NCI-H1092 treated with DMSO at 0.1 percent for 48 hours (cell line): ENCODE measurements around the gene DNASE2.

Experiments
- DNase-seq: peaks from one replicate; lab custom pipeline; 2025; lab: John Stamatoyannopoulos, UW

DNASE2 gene

DNA sequence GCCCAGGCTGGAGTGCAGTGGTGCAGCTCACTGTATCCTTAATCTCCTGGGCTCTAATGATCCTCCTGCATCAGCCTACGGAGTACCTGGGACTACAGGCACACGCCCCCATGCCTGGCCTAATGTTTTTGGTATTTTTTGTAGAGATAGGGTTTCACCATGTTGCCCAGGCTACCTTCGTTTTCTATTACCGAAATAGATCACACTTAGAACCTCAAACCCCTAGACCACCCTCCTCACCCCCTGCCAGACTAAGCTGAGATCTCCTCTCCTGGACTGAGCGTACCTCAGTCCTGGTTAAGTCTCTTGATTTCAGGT lies 5.4 kb upstream of the DNASE2 start:
- no peak for DNase-seq

GRCh38 chr19:12885749-12886650 lies 4.8 kb upstream of the DNASE2 start:
- no peak for DNase-seq

DNA sequence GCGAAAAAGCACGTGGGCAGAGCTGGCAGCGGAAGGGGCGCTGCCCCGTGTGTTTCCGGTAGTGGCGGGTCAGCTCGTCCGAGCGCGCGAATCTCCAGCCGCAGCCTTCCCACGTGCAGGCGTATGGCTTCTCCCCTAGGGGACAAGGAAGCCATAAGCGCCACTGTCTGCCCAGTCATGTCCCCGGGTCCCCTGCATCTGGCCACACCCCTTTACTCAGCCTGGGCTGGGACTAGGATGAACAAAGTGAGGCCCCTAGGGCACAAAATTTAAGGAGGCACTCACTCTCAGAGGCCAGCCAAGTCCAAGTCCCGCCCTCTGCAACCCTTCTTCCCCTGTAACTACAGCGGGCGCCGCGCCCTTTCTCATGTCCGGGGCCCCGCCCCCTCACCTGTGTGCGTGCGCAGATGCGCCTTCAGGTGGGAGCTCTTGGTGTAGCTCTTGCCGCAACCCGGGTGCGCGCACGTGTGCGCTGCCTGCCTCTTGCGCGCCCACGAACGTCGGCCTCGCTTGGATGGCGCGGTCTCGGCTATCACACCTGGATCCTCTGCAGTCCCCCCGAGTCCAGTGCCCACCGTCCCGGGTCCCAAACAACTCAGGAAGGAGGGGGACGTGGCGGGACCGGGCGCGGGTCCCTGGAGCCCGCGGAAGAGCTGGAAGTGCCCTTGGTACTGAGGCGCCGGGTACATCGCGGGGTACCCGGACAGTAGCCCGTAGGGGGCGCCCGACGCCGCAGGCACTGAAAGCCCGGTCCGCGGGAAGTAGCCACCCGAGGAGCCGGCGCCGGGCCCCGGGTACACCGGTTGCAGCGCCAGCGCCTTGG lies 3.9 kb upstream of the DNASE2 start:
- DNase-seq = peak; percentile 72

- DNase-seq = no peak
Observed at GRCh38 chr19:12884627-12884925, 3.3 kb upstream of the DNASE2 start.

GRCh38 chr19:12884202-12884601 lies 3.0 kb upstream of the DNASE2 start:
- DNase-seq = no peak

DNA sequence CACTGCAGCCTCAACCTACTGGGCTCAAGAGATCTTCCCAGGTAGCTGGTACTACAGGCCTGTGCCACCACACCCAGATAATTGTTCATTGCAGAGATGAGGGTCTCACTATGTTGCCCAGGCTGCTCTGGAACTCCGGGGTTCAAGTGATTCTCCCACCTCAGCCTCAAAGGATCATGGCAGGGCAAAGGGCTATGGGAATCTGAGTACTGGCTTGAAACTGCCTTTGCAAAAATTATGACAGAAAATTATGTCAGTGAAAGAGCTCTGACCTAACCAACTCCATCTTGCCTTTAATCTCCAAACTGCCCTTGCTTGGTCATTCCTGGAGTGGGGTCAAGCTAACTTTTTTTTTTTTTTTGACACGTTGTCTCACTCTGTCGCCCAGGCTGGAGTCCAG lies 1.3 kb upstream of the DNASE2 start:
- DNase-seq = no peak

- no peak for DNase-seq
Observed at GRCh38 chr19:12880551-12881171, 588 bp downstream of the DNASE2 start.

DNA sequence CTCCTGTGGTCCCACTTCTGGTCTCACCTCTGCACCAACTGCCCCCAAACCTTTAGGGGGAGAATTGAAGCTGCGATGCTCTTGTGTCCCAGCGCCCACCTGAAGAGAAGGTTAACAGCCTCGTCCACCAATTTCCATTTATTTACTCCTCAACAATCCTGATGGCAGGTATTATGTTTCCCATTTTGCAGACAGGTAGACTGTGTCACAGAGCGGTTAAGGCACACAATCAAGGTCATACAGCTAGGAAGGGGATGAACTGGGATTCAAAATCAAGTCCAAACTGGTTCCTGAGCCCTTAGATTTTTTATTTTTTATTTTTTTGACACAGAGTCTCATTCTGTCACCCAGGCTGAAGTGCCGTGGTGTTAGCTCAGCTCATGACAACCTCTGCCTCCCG lies 6.2 kb downstream of the DNASE2 start:
- no peak for DNase-seq

- DNase-seq = no peak
Observed at GRCh38 chr19:12873891-12874745, 7.1 kb downstream of the DNASE2 start.

GRCh38 chr19:12872941-12873890 lies 8.0 kb downstream of the DNASE2 start:
- DNase-seq = no peak

GRCh38 chr19:12872255-12872654 lies 9.0 kb downstream of the DNASE2 start:
- no peak for DNase-seq

GRCh38 chr19:12871681-12872080 lies 9.6 kb downstream of the DNASE2 start:
- DNase-seq = no peak

DNA sequence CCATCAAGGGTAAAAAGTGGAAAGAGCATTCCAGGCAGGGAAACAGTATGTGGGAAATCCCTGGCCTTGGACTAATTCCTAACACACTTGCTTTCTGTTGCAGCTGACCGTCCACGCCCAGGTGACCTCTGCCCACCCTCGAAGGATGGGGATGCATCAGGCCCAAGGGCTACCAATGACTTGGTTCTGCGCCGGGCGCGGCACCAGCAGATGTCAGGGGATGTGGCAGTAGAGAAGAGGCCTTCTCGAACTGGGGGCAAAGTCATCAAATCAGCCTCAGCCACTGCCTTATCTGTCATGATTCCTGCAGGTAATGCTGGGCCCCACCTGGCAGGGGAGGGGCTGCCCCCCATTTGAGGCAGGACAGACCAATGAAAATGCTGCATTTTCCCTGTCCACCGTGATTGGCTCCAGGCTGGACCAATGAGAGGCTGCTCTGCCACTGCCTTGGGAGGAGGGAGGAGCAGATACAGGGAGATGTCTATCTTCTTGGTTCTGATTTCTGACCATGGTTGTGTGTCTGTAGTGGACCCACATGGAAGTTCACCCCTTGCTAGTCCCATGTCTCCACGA lies 12.6 kb downstream of the DNASE2 start:
- DNase-seq = no peak

- no peak for DNase-seq
Observed at GRCh38 chr19:12867120-12868099, 13.8 kb downstream of the DNASE2 start.

- no peak for DNase-seq
Observed at GRCh38 chr19:12866416-12867119, 14.7 kb downstream of the DNASE2 start.

GRCh38 chr19:12865746-12866415 lies 15.4 kb downstream of the DNASE2 start:
- no peak for DNase-seq

- DNase-seq = no peak
Observed at GRCh38 chr19:12864721-12865715, 16.2 kb downstream of the DNASE2 start.
